Kidney (tissue), 14 donors: ENCODE measurements around the gene TRAPPC6A. TPM values are rescaled to one million over a fixed set of nuclear protein-coding genes. Genes with fewer than 3 reads are reported as not detected.
"Not testable (repeated sequence)": the region's sequence is repeated elsewhere in the genome, so short reads cannot be mapped to it uniquely, and the experiment has no call there.

Experiments
- DNase-seq, 5 donors: peaks; one replicate each; pipeline ENCODE4 v3.0.0-alpha.2; 2013 to 2020
- FAIRE-seq: peaks from 2 replicates; lab custom pipeline; 2012; peaks lifted over from hg19 to GRCh38; lab: Jason Lieb, UNC
- H3K27ac ChIP-seq, 2 donors: one replicate each; pipeline ENCODE4 v1.7.0; 2013; ENCODE audit warnings: low read depth in 2 of 2, low read length in 2 of 2, inconsistent platforms in 1 of 2
- H3K27me3 ChIP-seq: one replicate; pipeline ENCODE4 v1.7.1; 2013; ENCODE audit warnings: low read length, inconsistent platforms; ENCODE audit not compliant: control insufficient read depth, insufficient read depth
- H3K36me3 ChIP-seq, 3 donors: one replicate each; pipeline versions ENCODE4 v1.7.0 to v1.7.1; 2013; ENCODE audit warnings: low read length in 3 of 3, control low read depth in 1 of 3, inconsistent platforms in 1 of 3; ENCODE audit not compliant: insufficient read depth in 3 of 3, control insufficient read depth in 2 of 3
- H3K4me1 ChIP-seq, 3 donors: one replicate each; pipeline versions ENCODE4 v1.7.0 to v1.7.1; 2013; ENCODE audit warnings: low read length in 3 of 3, inconsistent platforms in 1 of 3, low read depth in 1 of 3; ENCODE audit not compliant: control insufficient read depth in 2 of 3, insufficient read depth in 2 of 3
- H3K4me3 ChIP-seq, 3 donors: one replicate each; pipeline versions ENCODE4 v1.7.0 to v1.8.1; 2013; ENCODE audit warnings: low read length in 3 of 3, control low read depth in 1 of 3, inconsistent platforms in 1 of 3
- H3K9ac ChIP-seq, 3 donors: one replicate each; pipeline versions ENCODE4 v1.7.0 to v1.7.1; 2013; ENCODE audit warnings: low read length in 3 of 3, control low read depth in 1 of 3, inconsistent platforms in 1 of 3
- H3K9me3 ChIP-seq, 3 donors: one replicate each; pipeline versions ENCODE4 v1.7.0 to v1.7.1; 2013; ENCODE audit warnings: low read length in 3 of 3, control low read depth in 1 of 3, inconsistent platforms in 1 of 3; ENCODE audit not compliant: control insufficient read depth in 2 of 3, insufficient read depth in 1 of 3
- intact Hi-C: fragments of 100-400 bp; cut with DNase I; formaldehyde crosslinking; loops from one replicate; pipeline ENCODE4 v1.11.1; 2022
- polyA plus RNA-seq: library from polyadenylated mRNA; stranded (reverse); fragments of 350-450 nt; fragmentation: Illumina TruSeq; extraction: RNeasy Lipid Tissue Mini Kit (QIAGEN cat#74804); gene quantifications from one replicate; pipeline ENCODE4 v1.2.3, GENCODE V29; 2014; ENCODE audit warnings: low read depth, low replicate concordance; ENCODE audit not compliant: insufficient read depth
- total RNA-seq: library from RNA; stranded (reverse); fragmentation: NEBNext Ultra II Directional; extraction: Animal tissue kit (Norgen Biotek cat#: 25700); gene quantifications from one replicate; pipeline ENCODE4 v1.2.1, GENCODE V29; 2021
- TF ChIP-seq, protein P1 (sequence below): IDR thresholded peaks from 3 replicates; pipeline ENCODE4 v1.5.1; 2012; ENCODE audit warnings: mild to moderate bottlenecking, moderate library complexity, borderline replicate concordance; ENCODE audit not compliant: insufficient read depth; ENCODE audit errors: extremely low read depth
- donor health status: control.
- donor health status: control.
- donor health status: control.
- donor health status: control.
- donor health status: control.
- donor health status: DM: yes; HTN: yes; CAD: no.
- donor health status: Normal renal cell carcinoma (clear cell type).

Gene TRAPPC6A
- total and polyA plus RNA-seq, 2 donors from 2014 or later = 37.2 to 123 TPM

- TF ChIP-seq, protein P1, sequence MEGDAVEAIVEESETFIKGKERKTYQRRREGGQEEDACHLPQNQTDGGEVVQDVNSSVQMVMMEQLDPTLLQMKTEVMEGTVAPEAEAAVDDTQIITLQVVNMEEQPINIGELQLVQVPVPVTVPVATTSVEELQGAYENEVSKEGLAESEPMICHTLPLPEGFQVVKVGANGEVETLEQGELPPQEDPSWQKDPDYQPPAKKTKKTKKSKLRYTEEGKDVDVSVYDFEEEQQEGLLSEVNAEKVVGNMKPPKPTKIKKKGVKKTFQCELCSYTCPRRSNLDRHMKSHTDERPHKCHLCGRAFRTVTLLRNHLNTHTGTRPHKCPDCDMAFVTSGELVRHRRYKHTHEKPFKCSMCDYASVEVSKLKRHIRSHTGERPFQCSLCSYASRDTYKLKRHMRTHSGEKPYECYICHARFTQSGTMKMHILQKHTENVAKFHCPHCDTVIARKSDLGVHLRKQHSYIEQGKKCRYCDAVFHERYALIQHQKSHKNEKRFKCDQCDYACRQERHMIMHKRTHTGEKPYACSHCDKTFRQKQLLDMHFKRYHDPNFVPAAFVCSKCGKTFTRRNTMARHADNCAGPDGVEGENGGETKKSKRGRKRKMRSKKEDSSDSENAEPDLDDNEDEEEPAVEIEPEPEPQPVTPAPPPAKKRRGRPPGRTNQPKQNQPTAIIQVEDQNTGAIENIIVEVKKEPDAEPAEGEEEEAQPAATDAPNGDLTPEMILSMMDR = no peak
- H3K36me3 ChIP-seq = no peaks in the 10 kb centered on the region
- H3K9me3 ChIP-seq = no peaks in the 10 kb centered on the region
- H3K27me3 ChIP-seq = no peaks in the 10 kb centered on the region
- H3K4me1 ChIP-seq = peaks cover 0 to 11% (median 4%) of the 10 kb centered on the region in 3 donors
- intact Hi-C loops = no loop called here
- DNase-seq (no peak), FAIRE-seq (no peak)
- H3K4me3 ChIP-seq = no peak overlapping the region
- H3K9ac ChIP-seq = peak overlapping the region in 1 of 3 donors; percentile 24
- no peak overlapping the region for H3K27ac ChIP-seq
Observed at GRCh38 chr19:45119582-45119981, 58.5 kb downstream of the TRAPPC6A start.

GRCh38 chr19:45118591-45119355 is 59.3 kb downstream of the TRAPPC6A start:
- H3K27me3 ChIP-seq, intact Hi-C loops, DNase-seq, H3K9ac ChIP-seq, H3K9me3 ChIP-seq, H3K4me3 ChIP-seq, FAIRE-seq, H3K36me3 ChIP-seq, H3K27ac ChIP-seq: not testable (repeated sequence)
- H3K4me1 ChIP-seq = peaks cover 0 to 10% (median 4%) of the 10 kb centered on the region in 3 donors

DNA sequence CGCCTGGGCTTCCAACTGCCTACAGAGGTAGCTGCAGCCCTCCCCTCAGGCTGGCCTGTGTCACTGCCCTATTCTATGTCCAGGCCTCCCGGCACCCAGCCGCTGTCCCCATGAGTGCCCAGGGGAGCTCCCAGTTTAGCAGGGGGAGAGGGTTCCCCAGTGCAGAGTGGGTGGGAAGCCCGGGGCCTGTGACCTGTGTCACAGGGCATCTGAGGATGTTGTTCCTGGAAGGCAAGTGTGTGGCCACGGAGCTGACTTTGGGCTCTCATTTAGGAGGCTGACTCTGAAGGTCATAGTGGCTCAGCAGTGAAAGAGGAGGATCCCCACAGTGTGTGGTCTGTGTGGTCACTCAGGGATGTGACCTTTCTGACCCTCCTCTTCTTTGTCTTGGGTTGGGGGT is 59.9 kb downstream of the TRAPPC6A start:
- TF ChIP-seq, protein P1 = no peak
- Histone ChIP-seq H3K4me1 (peaks cover 0 to 12% (median 4%) of the 10 kb centered on the region in 3 donors), H3K27ac (no peak overlapping the region), H3K27me3 (no peaks in the 10 kb centered on the region), H3K9me3 (no peaks in the 10 kb centered on the region), H3K36me3 (no peaks in the 10 kb centered on the region), H3K4me3 (no peak overlapping the region), H3K9ac (no peak overlapping the region)
- DNase-seq = no peak
- intact Hi-C loops = no loop called here
- no peak for FAIRE-seq

DNA sequence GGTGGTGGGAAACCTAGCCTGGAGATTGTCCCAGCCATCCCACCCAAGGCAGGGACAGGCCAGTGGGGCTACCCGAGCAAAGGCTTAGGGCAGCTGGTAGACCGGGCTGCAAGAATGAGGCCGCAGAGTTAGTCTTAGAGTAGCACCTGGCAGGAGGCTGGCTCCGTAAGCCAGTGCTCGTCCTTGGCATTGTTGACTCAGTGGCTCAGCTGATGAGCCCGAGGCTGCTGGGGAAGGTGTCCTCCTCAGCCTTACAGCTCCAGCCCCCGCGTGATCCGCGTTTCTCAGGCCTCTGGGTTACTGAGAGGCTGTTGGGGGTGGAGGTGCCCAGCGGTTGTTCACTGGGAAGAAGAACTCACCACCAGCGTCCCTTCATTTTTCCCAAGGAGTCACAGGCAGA is 60.4 kb downstream of the TRAPPC6A start:
- H3K27me3 ChIP-seq = no peaks in the 10 kb centered on the region
- H3K9me3 ChIP-seq = no peaks in the 10 kb centered on the region
- H3K36me3 ChIP-seq = no peaks in the 10 kb centered on the region
- DNase-seq (no peak), FAIRE-seq (no peak)
- no peak overlapping the region for H3K4me3 ChIP-seq
- H3K27ac ChIP-seq = no peak overlapping the region
- peaks cover 0 to 9% (median 3%) of the 10 kb centered on the region in 3 donors for H3K4me1 ChIP-seq
- H3K9ac ChIP-seq = no peak overlapping the region
- intact Hi-C loops = no loop called here
- TF ChIP-seq, protein P1 = no peak
